Measurements from ENCODE around the gene RIIAD1.
A peak's percentile ranks its signal among the peaks of the same experiment; 100 is the strongest.

The RIIAD1 gene

GRCh38 chr1:151710187-151710840 is 11.0 kb upstream of the RIIAD1 start (continued):
- TF ChIP-seq EGR2 (tag by site-specific recombination; IDR thresholded peaks at IDR 0.05; ENCODE audit: low read depth), result peak; percentile 41; the same call in 1 of the 2 replicates
- TF ChIP-seq ZNF704 (tag by site-specific recombination; IDR thresholded peaks at IDR 0.05), result no peak
- no peak for TF ChIP-seq ZNF768 (tag by site-specific recombination; IDR thresholded peaks at IDR 0.05)
- TF ChIP-seq ZNF341 (tag by site-specific recombination; IDR thresholded peaks at IDR 0.05; ENCODE audit: low read depth), result no peak
- no peak for TF ChIP-seq ZBTB20 (tag by site-specific recombination; IDR thresholded peaks at IDR 0.05)
- no peak for TF ChIP-seq ZNF670 (tag by site-specific recombination; IDR thresholded peaks at IDR 0.05; ENCODE audit: low read depth)
- TF ChIP-seq SP3 (tag by site-specific recombination; IDR thresholded peaks at IDR 0.05), result no peak
- TF ChIP-seq HOXC10 (CRISPR knock-in tag; IDR thresholded peaks at IDR 0.05), result no peak
- no peak for TF ChIP-seq ZBTB11 (tag by site-specific recombination; conservative IDR thresholded peaks at IDR 0.05; ENCODE audit: low read depth)
- TF ChIP-seq ZNF280C (tag by site-specific recombination; IDR thresholded peaks at IDR 0.05), result no peak
- TF ChIP-seq, protein P1, sequence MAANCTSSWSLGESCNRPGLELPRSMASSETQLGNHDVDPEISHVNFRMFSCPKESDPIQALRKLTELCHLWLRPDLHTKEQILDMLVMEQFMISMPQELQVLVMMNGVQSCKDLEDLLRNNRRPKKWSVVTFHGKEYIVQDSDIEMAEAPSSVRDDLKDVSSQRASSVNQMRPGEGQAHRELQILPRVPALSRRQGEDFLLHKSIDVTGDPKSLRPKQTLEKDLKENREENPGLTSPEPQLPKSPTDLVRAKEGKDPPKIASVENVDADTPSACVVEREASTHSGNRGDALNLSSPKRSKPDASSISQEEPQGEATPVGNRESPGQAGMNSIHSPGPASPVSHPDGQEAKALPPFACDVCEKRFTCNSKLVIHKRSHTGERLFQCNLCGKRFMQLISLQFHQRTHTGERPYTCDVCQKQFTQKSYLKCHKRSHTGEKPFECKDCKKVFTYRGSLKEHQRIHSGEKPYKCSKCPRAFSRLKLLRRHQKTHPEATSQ (tag by site-specific recombination; IDR thresholded peaks at IDR 0.05), result no peak
- TF ChIP-seq ZNF292 (tag by site-specific recombination; IDR thresholded peaks at IDR 0.05; ENCODE audit: borderline replicate concordance, low read depth), result no peak
- peak; percentile 96 for TF ChIP-seq MYNN (tag by site-specific recombination; IDR thresholded peaks at IDR 0.05; ENCODE audit: borderline replicate concordance)
- no peak for TF ChIP-seq ZSCAN18 (tag by site-specific recombination; IDR thresholded peaks at IDR 0.05)
- TF ChIP-seq HOXD13 (CRISPR knock-in tag; IDR thresholded peaks at IDR 0.05; ENCODE audit: borderline replicate concordance), result no peak
- TF ChIP-seq ZNF747 (tag by site-specific recombination; IDR thresholded peaks at IDR 0.05), result no peak
- no peak for TF ChIP-seq ZNF585B (tag by site-specific recombination; IDR thresholded peaks at IDR 0.05)
- TF ChIP-seq ZSCAN30 (tag by site-specific recombination; IDR thresholded peaks at IDR 0.05), result no peak
- TF ChIP-seq, protein P2, sequence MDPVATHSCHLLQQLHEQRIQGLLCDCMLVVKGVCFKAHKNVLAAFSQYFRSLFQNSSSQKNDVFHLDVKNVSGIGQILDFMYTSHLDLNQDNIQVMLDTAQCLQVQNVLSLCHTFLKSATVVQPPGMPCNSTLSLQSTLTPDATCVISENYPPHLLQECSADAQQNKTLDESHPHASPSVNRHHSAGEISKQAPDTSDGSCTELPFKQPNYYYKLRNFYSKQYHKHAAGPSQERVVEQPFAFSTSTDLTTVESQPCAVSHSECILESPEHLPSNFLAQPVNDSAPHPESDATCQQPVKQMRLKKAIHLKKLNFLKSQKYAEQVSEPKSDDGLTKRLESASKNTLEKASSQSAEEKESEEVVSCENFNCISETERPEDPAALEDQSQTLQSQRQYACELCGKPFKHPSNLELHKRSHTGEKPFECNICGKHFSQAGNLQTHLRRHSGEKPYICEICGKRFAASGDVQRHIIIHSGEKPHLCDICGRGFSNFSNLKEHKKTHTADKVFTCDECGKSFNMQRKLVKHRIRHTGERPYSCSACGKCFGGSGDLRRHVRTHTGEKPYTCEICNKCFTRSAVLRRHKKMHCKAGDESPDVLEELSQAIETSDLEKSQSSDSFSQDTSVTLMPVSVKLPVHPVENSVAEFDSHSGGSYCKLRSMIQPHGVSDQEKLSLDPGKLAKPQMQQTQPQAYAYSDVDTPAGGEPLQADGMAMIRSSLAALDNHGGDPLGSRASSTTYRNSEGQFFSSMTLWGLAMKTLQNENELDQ (tag by site-specific recombination; IDR thresholded peaks at IDR 0.05; ENCODE audit: low read depth), result no peak
- TF ChIP-seq ZNF223 (tag by site-specific recombination; IDR thresholded peaks at IDR 0.05), result no peak
- TF ChIP-seq SCRT2 (tag by site-specific recombination; IDR thresholded peaks at IDR 0.05), result no peak
- no peak for TF ChIP-seq ZNF302 (tag by site-specific recombination; IDR thresholded peaks at IDR 0.05; ENCODE audit: low read depth)
